ENCODE data around the gene TAF4.

DNA sequence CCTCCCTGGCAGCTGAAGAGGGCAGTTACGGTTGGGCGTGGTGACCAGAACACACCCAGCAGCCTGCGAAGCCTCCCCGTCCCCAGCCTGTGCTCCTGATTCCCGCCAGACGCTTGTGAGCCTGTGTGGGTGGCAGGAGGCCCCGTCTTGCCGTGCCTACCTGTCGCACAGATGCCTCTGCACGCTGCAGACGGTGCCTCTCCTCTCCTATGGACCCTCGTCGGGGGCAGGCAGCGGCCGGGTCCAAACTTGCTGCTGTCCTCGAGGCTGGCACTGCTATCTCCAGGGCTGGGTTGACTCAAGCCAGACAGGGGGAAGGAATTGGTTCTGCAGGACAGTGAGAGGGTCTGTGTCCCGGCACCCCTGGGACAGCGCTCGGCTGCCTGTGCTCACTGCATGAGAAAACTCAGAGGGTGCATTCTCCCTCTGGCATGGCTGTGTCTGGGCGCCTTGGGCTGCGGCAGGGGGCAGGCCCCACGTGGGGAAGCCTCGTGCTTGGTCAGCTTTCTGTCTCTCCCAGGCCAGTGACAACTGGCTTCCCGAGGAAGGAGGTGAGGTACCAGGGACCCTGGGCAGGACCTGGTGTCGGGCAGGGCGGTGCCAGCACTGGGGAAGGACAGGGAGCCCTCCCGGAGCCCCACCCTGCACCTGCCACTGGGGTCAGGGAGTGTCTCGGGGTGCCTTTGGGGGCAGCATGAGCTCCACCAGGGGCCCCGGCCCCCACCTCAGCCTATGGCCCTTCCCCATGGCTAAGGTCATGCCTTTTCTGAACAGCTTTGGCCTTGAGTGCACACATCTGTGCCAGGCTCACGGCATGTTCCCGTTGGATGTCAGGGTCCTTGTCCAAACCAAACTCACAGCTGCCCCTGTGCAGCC lies 127.5 kb downstream of the TAF4 start:
- TF ChIP-seq, protein P1, sequence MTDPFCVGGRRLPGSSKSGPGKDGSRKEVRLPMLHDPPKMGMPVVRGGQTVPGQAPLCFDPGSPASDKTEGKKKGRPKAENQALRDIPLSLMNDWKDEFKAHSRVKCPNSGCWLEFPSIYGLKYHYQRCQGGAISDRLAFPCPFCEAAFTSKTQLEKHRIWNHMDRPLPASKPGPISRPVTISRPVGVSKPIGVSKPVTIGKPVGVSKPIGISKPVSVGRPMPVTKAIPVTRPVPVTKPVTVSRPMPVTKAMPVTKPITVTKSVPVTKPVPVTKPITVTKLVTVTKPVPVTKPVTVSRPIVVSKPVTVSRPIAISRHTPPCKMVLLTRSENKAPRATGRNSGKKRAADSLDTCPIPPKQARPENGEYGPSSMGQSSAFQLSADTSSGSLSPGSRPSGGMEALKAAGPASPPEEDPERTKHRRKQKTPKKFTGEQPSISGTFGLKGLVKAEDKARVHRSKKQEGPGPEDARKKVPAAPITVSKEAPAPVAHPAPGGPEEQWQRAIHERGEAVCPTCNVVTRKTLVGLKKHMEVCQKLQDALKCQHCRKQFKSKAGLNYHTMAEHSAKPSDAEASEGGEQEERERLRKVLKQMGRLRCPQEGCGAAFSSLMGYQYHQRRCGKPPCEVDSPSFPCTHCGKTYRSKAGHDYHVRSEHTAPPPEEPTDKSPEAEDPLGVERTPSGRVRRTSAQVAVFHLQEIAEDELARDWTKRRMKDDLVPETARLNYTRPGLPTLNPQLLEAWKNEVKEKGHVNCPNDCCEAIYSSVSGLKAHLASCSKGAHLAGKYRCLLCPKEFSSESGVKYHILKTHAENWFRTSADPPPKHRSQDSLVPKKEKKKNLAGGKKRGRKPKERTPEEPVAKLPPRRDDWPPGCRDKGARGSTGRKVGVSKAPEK (CRISPR knock-in tag; IDR thresholded peaks at IDR 0.05; ENCODE audit: borderline replicate concordance) = no peak
- TF ChIP-seq ZNF75D (CRISPR knock-in tag; IDR thresholded peaks at IDR 0.05; ENCODE audit: borderline replicate concordance) (no peak), TBP (CRISPR knock-in tag; IDR thresholded peaks at IDR 0.05) (no peak), CHD2 (IDR thresholded peaks at IDR 0.05; ENCODE audit: low read depth, low read length) (no peak), FOXK1 (CRISPR knock-in tag; IDR thresholded peaks at IDR 0.05; ENCODE audit: borderline replicate concordance, low read depth) (no peak), YY1 (IDR thresholded peaks at IDR 0.05; ENCODE audit: insufficient read depth, insufficient replicate concordance, low read depth, low read length) (no peak), JUND (CRISPR knock-in tag; IDR thresholded peaks at IDR 0.05) (no peak), PAF1 (CRISPR knock-in tag; IDR thresholded peaks at IDR 0.05) (no peak), IRX3 (CRISPR knock-in tag; IDR thresholded peaks at IDR 0.05; ENCODE audit: borderline replicate concordance, low read depth) (no peak), SMAD3 (CRISPR knock-in tag; IDR thresholded peaks at IDR 0.05) (no peak), ZNF749 (CRISPR knock-in tag; IDR thresholded peaks at IDR 0.05; ENCODE audit: borderline replicate concordance) (no peak)
- TF ChIP-seq, protein P2, sequence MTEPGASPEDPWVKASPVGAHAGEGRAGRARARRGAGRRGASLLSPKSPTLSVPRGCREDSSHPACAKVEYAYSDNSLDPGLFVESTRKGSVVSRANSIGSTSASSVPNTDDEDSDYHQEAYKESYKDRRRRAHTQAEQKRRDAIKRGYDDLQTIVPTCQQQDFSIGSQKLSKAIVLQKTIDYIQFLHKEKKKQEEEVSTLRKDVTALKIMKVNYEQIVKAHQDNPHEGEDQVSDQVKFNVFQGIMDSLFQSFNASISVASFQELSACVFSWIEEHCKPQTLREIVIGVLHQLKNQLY (CRISPR knock-in tag; IDR thresholded peaks at IDR 0.05) = no peak

Measured in HepG2 (cell line).